A549 treated with CORT108297 at 1 μM for 4 hours (cell line): ENCODE data around the gene NAXE. TPM values are rescaled to one million over a fixed set of nuclear protein-coding genes. Genes with fewer than 3 reads are reported as not detected.

Experiments used
- total RNA-seq: library from RNA; stranded (reverse); fragments of 200-300 nt; extraction: Qiagen RNA extraction; gene quantifications from 5 replicates; pipeline ENCODE4 v1.2.3, GENCODE V29; 2022

NAXE gene
- total RNA-seq, result 133 to 172 TPM (median 169 TPM) in 5 replicates

DNA sequence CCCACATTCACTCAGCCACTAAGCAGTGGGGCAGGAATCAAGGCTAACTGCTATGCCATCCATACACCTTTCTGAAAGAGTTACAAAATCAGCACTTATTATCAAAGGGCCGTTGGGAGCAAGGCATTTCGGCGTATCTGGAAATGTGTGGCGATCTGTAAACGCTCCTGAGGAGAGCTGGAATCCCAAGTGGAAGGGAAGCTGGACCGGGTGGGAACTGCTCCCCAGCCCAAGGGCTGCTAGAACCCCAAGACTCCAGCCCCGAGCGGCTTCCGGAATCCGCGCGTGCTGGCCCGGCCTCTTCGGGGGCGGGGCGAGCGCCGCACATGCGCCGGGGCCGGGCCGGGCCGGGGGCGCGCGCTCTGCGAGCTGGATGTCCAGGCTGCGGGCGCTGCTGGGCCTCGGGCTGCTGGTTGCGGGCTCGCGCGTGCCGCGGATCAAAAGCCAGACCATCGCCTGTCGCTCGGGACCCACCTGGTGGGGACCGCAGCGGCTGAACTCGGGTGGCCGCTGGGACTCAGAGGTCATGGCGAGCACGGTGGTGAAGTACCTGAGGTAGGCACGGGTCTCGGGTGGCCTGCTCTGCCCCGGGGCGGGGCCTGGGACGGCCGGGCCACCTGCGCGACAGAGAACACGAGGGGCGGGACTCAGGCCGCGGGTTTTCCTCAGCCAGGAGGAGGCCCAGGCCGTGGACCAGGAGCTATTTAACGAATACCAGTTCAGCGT, at the start of gene NAXE:
Gene NAXE (plus strand): TSS at position 345 of the 726 bp plus-strand sequence. CDS start 29 bp downstream, at position 374.

DNA sequence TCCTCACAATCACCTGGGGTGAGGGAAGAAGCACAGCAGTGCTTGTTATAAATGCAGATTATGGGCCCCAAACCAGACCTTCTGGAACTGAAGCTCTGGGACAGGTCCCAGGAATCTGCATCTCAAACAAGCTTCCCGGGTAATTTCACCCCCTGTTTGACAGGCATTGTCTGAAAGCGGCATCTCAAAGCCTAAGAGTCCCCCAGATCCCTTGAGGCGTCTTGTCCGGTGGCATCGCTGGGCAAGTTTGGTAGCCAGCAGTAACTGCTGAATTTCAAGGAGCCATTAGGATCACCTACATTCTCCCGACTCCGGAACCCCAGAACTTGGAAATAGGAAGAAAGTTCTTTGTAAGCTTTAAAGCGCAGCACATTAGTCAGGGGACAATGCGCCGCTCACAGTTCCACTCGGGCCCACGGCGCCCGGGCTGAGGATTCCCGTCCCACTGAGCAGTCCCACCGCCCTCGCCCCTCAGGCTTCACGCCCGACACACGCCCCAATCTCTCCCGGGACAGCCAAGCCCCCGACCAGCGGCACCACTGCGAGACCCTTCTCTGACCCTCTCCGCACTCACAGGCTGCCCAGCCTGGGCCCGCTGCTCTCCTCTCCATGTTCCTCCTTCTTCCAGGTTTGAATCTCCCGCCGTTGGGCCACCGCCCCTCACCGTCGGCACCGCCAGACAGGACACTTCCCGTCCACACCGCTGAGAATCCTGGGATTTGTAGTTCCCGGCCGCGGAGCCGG, 19.5 kb upstream of the NAXE start, which contains the start of gene IQGAP3:
Gene IQGAP3 (minus strand): TSS at position 647 of the 744 bp plus-strand sequence. CDS start 36 bp downstream, at position 611.

DNA sequence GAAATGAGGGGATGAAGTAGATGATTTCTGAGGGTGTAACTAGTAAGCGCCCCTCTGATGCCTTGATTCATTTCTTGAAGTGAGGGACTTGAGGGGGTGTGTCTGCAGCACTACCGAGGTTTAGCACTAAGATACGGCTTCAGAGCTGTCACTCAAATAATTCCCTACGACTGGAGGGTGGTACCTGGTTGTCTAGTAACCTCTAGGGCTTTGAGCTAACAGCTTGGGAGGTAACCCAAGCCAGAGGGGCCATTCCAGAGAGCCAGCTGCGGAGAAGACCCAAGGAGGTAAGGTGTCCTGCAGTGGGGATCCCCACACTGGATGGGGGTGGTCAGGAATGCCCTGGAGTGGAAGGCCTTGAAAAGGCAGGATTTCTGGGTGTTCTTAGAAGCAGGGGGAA, 12.1 kb upstream of the NAXE start, which contains the start of gene TTC24:
Gene TTC24 (plus strand): TSS at position 252 of the 400 bp plus-strand sequence. CDS start 1,642 bp downstream, outside the sequence.

DNA sequence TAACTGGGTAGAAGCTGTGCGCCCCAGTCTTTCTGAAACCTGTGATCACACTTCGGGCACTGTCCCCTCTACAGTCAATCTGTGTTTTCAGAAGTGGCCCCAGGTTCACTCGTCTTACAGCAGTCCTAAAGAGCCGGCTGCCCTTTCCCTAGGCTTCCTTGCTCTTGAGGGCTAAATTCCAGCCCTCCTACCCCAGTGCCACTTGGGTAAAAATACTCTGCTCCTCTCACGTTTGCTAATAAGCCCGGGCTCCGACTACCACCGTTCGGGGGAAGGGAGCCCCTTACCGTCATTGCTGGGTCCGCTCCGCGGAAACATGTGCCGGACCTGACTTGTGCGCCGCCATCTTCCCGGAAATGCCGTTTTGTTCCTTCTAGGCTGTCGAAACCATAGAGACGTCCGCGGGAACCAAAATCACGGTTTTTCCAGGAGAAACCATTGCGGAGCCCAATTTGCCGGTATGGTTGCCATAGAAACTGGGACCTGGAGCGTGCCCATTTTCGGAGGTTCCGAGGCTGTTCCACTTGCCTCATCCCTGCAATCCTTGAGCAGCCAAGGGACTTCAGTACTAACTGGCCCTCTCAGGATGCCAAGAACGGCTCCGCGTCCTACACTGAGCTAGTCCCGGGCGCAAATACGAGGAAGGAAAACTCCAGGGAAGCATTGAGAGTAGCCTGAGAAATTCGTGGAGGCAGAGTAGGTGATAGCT, 9.7 kb downstream of the NAXE start, which contains the start of gene GPATCH4:
Gene GPATCH4 (minus strand): TSS at position 358 of the 709 bp plus-strand sequence.

DNA sequence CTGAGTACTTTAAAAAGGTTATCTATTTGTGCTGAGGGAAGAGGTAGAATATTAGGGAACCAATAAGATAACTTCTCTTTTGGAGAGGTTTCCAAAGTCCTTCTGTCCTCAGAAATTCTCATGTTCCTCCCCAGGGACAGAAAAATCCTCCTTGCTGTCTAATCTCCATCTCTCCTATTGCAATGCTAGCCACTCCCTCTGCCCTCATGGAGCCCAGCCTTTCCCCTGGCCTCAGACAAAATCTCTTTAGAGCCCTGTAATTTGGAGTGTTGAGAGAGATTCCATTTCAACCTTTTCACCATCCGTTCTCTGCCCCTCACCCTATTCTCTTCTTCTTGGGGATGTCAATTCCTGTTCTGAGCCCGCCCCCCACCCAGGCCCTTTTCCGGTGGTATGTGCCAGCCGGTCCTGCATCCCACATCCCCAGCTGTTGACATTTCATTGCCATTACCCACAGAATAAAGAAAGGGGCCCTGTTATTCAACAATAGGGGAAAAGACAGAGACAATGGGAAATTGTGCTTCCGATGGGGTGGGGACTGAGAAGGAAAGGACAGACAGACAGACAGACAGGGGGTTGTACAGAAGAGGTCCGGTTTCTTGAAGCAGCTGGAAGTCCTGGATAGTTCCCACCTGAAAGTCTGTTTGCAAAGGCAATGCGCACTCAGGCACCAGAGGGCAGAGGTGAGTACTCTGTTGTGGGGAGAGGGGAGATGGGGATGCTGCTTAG, 27.4 kb downstream of the NAXE start, which contains the start of gene HAPLN2:
Gene HAPLN2 (plus strand): TSS at position 563 of the 729 bp plus-strand sequence. CDS start 4,076 bp downstream, outside the sequence.

DNA sequence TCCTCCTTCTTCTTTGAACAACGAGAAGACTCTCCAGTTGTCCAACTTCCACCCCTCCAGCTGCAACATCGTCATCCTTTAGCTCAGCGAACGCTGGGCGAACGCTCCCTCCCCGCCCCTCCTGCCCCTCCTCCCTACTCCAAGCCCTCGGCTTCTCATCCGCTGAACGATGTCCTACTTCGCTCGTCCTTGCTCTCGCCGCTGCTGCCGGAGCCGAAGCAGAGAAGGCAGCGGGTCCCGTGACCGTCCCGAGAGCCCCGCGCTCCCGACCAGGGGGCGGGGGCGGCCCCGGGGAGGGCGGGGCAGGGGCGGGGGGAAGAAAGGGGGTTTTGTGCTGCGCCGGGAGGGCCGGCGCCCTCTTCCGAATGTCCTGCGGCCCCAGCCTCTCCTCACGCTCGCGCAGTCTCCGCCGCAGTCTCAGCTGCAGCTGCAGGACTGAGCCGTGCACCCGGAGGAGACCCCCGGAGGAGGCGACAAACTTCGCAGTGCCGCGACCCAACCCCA, 50.2 kb downstream of the NAXE start, which contains the start of gene BCAN:
Gene BCAN (plus strand): TSS at position 357 of the 504 bp plus-strand sequence. CDS start 3,938 bp downstream, outside the sequence.

Other genes with a start within 250 kb of the NAXE start
- not detected in 5 replicates for gene RHBG, start 222.6 kb upstream of the NAXE start, total RNA-seq
- gene MEF2D, start 91.0 kb upstream of the NAXE start, total RNA-seq, result 20.9 to 35.5 TPM (median 30.3 TPM) in 5 replicates
- gene IQGAP3, start 19.2 kb upstream of the NAXE start, total RNA-seq, result 12.2 to 20.9 TPM (median 18.6 TPM) in 5 replicates
- not detected in 5 replicates for gene TTC24, start 12.1 kb upstream of the NAXE start, total RNA-seq
- gene GPATCH4, start 9.7 kb downstream of the NAXE start, total RNA-seq, result 62.7 to 97.9 TPM (median 67.4 TPM) in 5 replicates
- gene HAPLN2, start 27.6 kb downstream of the NAXE start, total RNA-seq, result 0.14 to 0.21 TPM (median 0.14 TPM) in 3 of 5 replicates, not detected in the others
- gene BCAN, start 50.3 kb downstream of the NAXE start, total RNA-seq, result 0.05 to 0.12 TPM in 2 of 5 replicates, not detected in the others
- gene NES, start 85.6 kb downstream of the NAXE start, total RNA-seq, result 1.2 to 1.5 TPM (median 1.3 TPM) in 5 replicates
- 10.1 to 14.1 TPM (median 11.0 TPM) in 5 replicates for gene CRABP2, start 113.8 kb downstream of the NAXE start, total RNA-seq
- 20.7 to 26.6 TPM (median 25.5 TPM) in 5 replicates for gene METTL25B, start 136.7 kb downstream of the NAXE start, total RNA-seq
- gene ISG20L2, start 137.0 kb downstream of the NAXE start, total RNA-seq, result 39.8 to 52.9 TPM (median 44.0 TPM) in 5 replicates
- 173 to 203 TPM (median 195 TPM) in 5 replicates for gene MRPL24, start 149.3 kb downstream of the NAXE start, total RNA-seq
- gene HDGF, start 159.9 kb downstream of the NAXE start, total RNA-seq, result 422 to 452 TPM (median 434 TPM) in 5 replicates
- gene PRCC, start 175.8 kb downstream of the NAXE start, total RNA-seq, result 71.8 to 77.9 TPM (median 77.7 TPM) in 5 replicates
- 2.8 to 5.1 TPM (median 3.9 TPM) in 5 replicates for gene SH2D2A, start 225.1 kb downstream of the NAXE start, total RNA-seq